Endothelial cell (in vitro differentiated cells): ENCODE measurements around the gene TFAP2A. TPM values are rescaled to one million over a fixed set of nuclear protein-coding genes. Genes with fewer than 3 reads are reported as not detected.

Source experiments
- DNase-seq: peaks from one replicate; pipeline ENCODE4 v3.0.0; 2021; ENCODE audit warnings: low spot score
- H3K27ac Mint-ChIP-seq: one replicate; pipeline ENCODE4 v1.8.0; 2021; ENCODE audit warnings: mixed read lengths, inconsistent platforms; ENCODE audit not compliant: unreplicated experiment
- H3K27me3 Mint-ChIP-seq: one replicate; pipeline ENCODE4 v1.8.0; 2021; ENCODE audit warnings: mild to moderate bottlenecking, moderate library complexity, mixed read lengths, inconsistent platforms; ENCODE audit not compliant: unreplicated experiment
- H3K36me3 Mint-ChIP-seq: one replicate; pipeline ENCODE4 v1.8.0; 2021; ENCODE audit warnings: mild to moderate bottlenecking, low read depth, mixed read lengths, inconsistent platforms; ENCODE audit not compliant: unreplicated experiment
- H3K4me1 Mint-ChIP-seq: one replicate; pipeline ENCODE4 v1.8.0; 2021; ENCODE audit warnings: mild to moderate bottlenecking, mixed read lengths, inconsistent platforms; ENCODE audit not compliant: unreplicated experiment
- H3K4me3 Mint-ChIP-seq: one replicate; pipeline ENCODE4 v1.8.0; 2021; ENCODE audit warnings: mild to moderate bottlenecking, mixed read lengths, inconsistent platforms; ENCODE audit not compliant: unreplicated experiment
- H3K9me3 Mint-ChIP-seq: one replicate; pipeline ENCODE4 v1.8.0; 2021; ENCODE audit warnings: mixed read lengths, inconsistent platforms; ENCODE audit not compliant: unreplicated experiment
- total RNA-seq: library from RNA; stranded (reverse); fragmentation: NEBNext Ultra II Directional; extraction: Animal tissue kit (Norgen Biotek cat#: 25700); gene quantifications from one replicate; pipeline ENCODE4 v1.2.1, GENCODE V29; 2021; ENCODE audit not compliant: unreplicated experiment
- TF ChIP-seq, protein P1 (sequence below): fragments of 200-600 bp; sonication (generic); IDR thresholded peaks from one replicate; pipeline ENCODE4 v1.5.0; 2021; ENCODE audit warnings: antibody characterized with exemption; ENCODE audit not compliant: unreplicated experiment

The TFAP2A gene
- total RNA-seq, 1 donor from 2014 or later = 0.31 TPM

DNA sequence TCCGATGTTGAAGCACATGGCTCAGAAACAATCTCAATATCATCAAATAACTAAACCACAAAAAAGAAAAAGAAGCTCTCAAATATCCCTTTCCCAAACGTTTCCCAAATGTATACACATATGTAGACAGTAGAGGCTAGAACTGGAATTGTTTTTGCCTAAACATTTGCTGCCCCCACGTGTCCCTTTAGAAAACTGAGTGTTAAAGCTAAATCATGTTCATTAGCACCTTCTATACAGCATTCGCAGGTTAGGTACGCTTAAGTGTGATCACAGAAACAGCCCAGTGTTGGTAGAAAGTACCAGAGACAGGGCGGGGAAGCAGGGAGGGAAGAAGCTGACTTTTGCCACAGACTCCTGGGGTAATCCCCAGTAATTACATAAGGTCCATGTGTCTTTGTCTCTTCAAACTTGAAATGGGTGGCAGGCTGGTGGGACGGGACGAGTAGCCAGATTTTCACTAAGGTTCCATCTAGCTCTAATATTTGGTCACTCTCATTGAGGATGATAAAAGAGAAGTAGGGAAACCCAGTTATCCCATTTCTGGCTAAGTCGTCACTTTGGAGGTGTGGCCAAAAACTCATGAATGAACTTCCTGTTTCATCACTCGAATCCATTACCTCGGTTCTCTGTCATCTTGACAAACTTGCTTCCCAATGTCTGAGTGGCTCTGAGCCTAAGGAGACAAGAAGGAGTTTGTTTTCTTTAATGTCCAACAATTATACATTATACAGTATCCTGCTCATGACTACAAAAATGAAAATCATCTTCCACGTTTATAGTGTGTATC, 15.0 kb upstream of the TFAP2A start:
- Mint-ChIP-seq H3K4me1 (peaks cover 25% of the 10 kb centered on the region), H3K9me3 (no peaks in the 10 kb centered on the region), H3K27ac (no peak overlapping the region), H3K36me3 (no peaks in the 10 kb centered on the region), H3K27me3 (peaks cover 12% of the 10 kb centered on the region), H3K4me3 (no peak overlapping the region)
- TF ChIP-seq, protein P1, sequence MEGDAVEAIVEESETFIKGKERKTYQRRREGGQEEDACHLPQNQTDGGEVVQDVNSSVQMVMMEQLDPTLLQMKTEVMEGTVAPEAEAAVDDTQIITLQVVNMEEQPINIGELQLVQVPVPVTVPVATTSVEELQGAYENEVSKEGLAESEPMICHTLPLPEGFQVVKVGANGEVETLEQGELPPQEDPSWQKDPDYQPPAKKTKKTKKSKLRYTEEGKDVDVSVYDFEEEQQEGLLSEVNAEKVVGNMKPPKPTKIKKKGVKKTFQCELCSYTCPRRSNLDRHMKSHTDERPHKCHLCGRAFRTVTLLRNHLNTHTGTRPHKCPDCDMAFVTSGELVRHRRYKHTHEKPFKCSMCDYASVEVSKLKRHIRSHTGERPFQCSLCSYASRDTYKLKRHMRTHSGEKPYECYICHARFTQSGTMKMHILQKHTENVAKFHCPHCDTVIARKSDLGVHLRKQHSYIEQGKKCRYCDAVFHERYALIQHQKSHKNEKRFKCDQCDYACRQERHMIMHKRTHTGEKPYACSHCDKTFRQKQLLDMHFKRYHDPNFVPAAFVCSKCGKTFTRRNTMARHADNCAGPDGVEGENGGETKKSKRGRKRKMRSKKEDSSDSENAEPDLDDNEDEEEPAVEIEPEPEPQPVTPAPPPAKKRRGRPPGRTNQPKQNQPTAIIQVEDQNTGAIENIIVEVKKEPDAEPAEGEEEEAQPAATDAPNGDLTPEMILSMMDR = no peak
- no peak for DNase-seq

GRCh38 chr6:10426781-10427279, 12.0 kb upstream of the TFAP2A start:
- no peak for DNase-seq
- peaks cover 27% of the 10 kb centered on the region for H3K27me3 Mint-ChIP-seq
- no peaks in the 10 kb centered on the region for H3K36me3 Mint-ChIP-seq
- H3K4me3 Mint-ChIP-seq = peak overlapping the region; percentile 92
- peaks cover 20% of the 10 kb centered on the region for H3K4me1 Mint-ChIP-seq
- H3K9me3 Mint-ChIP-seq = no peaks in the 10 kb centered on the region
- no peak overlapping the region for H3K27ac Mint-ChIP-seq
- TF ChIP-seq, protein P1 = no peak

GRCh38 chr6:10425975-10426780, 11.3 kb upstream of the TFAP2A start:
- no peak overlapping the region for H3K27ac Mint-ChIP-seq
- peaks cover 31% of the 10 kb centered on the region for H3K27me3 Mint-ChIP-seq
- DNase-seq = peak; percentile 45
- H3K36me3 Mint-ChIP-seq = no peaks in the 10 kb centered on the region
- H3K9me3 Mint-ChIP-seq = no peaks in the 10 kb centered on the region
- peaks cover 20% of the 10 kb centered on the region for H3K4me1 Mint-ChIP-seq
- peak overlapping the region; percentile 92 for H3K4me3 Mint-ChIP-seq
- TF ChIP-seq, protein P1 = no peak

DNA sequence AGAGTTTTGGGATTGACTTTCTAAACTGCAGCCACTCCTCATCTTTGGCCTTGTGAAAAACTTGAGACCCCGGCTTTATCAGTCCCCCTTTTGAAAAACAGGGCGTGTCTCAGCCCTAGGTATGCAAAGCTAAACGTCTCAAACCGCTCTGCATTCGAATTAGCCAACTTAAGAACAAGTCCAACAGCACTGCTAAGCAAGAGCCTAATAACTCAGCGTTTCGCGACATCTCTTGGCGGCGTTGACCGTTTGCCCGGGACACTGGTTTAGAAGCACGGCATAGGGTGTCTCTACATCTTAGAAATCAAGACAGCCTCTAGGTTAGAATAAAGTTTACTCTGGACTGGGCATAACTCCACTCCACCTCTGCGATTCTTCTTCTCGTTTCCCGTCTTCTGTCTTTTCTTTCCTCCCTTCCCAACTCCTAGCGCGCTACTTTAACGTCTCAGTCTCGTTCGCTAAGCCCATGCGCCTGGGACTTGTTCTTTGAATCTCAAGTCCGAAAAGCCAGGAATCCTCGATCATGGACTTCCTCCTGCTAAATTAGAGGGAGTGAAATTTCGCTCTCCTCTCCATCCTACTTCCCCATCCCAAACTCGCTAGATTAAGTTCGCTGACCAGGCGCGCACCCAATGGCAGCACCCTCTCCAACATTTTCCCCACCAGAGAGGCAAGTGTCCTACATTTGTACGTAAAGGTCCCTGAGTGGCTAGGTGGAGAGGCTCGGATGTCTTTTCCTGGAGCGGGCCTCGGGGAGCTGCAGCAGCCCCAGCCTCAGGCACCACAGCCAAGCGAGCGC, 10.5 kb upstream of the TFAP2A start:
- Mint-ChIP-seq H3K27ac (no peak overlapping the region), H3K4me1 (peaks cover 14% of the 10 kb centered on the region), H3K36me3 (no peaks in the 10 kb centered on the region), H3K27me3 (peaks cover 31% of the 10 kb centered on the region), H3K9me3 (no peaks in the 10 kb centered on the region), H3K4me3 (peak overlapping the region; percentile 30)
- no peak for DNase-seq
- TF ChIP-seq, protein P1 = no peak
